Measurements from ENCODE around the gene TM4SF4.

The TM4SF4 gene

GRCh38 chr3:149487598-149488197, 13.2 kb downstream of the TM4SF4 start:
- Mint-ChIP-seq H3K36me3 (ENCODE audit: low read depth) (no peaks in the 10 kb centered on the region), H3K27me3 (ENCODE audit: low read depth) (peaks cover 36% of the 10 kb centered on the region), H3K4me3 (no peak overlapping the region), H3K4me1 (ENCODE audit: low read depth) (no peaks in the 10 kb centered on the region), H3K27ac (no peak overlapping the region), H3K9me3 (no peaks in the 10 kb centered on the region)

GRCh38 chr3:149489060-149489690, 14.7 kb downstream of the TM4SF4 start:
- Mint-ChIP-seq H3K4me3 (no peak overlapping the region), H3K4me1 (ENCODE audit: low read depth) (no peaks in the 10 kb centered on the region), H3K27me3 (ENCODE audit: low read depth) (peaks cover 40% of the 10 kb centered on the region), H3K36me3 (ENCODE audit: low read depth) (no peaks in the 10 kb centered on the region), H3K27ac (no peak overlapping the region), H3K9me3 (no peaks in the 10 kb centered on the region)

- Mint-ChIP-seq H3K4me1 (ENCODE audit: low read depth) (no peaks in the 10 kb centered on the region), H3K4me3 (no peak overlapping the region), H3K27ac (no peak overlapping the region), H3K9me3 (no peaks in the 10 kb centered on the region), H3K27me3 (ENCODE audit: low read depth) (peaks cover 44% of the 10 kb centered on the region), H3K36me3 (ENCODE audit: low read depth) (no peaks in the 10 kb centered on the region)
These were observed 15.9 kb downstream of the TM4SF4 start for GRCh38 chr3:149490260-149490971.

GRCh38 chr3:149493315-149494021, 19.0 kb downstream of the TM4SF4 start:
- Mint-ChIP-seq H3K4me3 (no peak overlapping the region), H3K27ac (no peak overlapping the region), H3K36me3 (ENCODE audit: low read depth) (no peaks in the 10 kb centered on the region), H3K27me3 (ENCODE audit: low read depth) (peaks cover 35% of the 10 kb centered on the region), H3K9me3 (no peaks in the 10 kb centered on the region), H3K4me1 (ENCODE audit: low read depth) (no peaks in the 10 kb centered on the region)

GRCh38 chr3:149494022-149494758, 19.7 kb downstream of the TM4SF4 start:
- no peaks in the 10 kb centered on the region for H3K9me3 Mint-ChIP-seq
- no peak overlapping the region for H3K27ac Mint-ChIP-seq
- no peak overlapping the region for H3K4me3 Mint-ChIP-seq
- H3K27me3 Mint-ChIP-seq (ENCODE audit: low read depth), result peaks cover 34% of the 10 kb centered on the region
- no peaks in the 10 kb centered on the region for H3K36me3 Mint-ChIP-seq (ENCODE audit: low read depth)
- H3K4me1 Mint-ChIP-seq (ENCODE audit: low read depth), result no peaks in the 10 kb centered on the region

GRCh38 chr3:149494759-149495580, 20.5 kb downstream of the TM4SF4 start:
- Mint-ChIP-seq H3K4me3 (no peak overlapping the region), H3K27me3 (ENCODE audit: low read depth) (peaks cover 27% of the 10 kb centered on the region), H3K9me3 (no peaks in the 10 kb centered on the region), H3K27ac (no peak overlapping the region), H3K4me1 (ENCODE audit: low read depth) (no peaks in the 10 kb centered on the region), H3K36me3 (ENCODE audit: low read depth) (no peaks in the 10 kb centered on the region)

- no peaks in the 10 kb centered on the region for H3K9me3 Mint-ChIP-seq
- peaks cover 21% of the 10 kb centered on the region for H3K27me3 Mint-ChIP-seq (ENCODE audit: low read depth)
- no peaks in the 10 kb centered on the region for H3K4me1 Mint-ChIP-seq (ENCODE audit: low read depth)
- H3K36me3 Mint-ChIP-seq (ENCODE audit: low read depth), result no peaks in the 10 kb centered on the region
- H3K4me3 Mint-ChIP-seq, result no peak overlapping the region
- no peak overlapping the region for H3K27ac Mint-ChIP-seq
These were observed 21.2 kb downstream of the TM4SF4 start for GRCh38 chr3:149495581-149496125.

GRCh38 chr3:149496891-149497290, 22.4 kb downstream of the TM4SF4 start:
- Mint-ChIP-seq H3K27me3 (ENCODE audit: low read depth) (peaks cover 21% of the 10 kb centered on the region), H3K36me3 (ENCODE audit: low read depth) (no peaks in the 10 kb centered on the region), H3K4me1 (ENCODE audit: low read depth) (no peaks in the 10 kb centered on the region), H3K9me3 (no peaks in the 10 kb centered on the region), H3K4me3 (no peak overlapping the region), H3K27ac (no peak overlapping the region)

- Mint-ChIP-seq H3K27me3 (ENCODE audit: low read depth) (peaks cover 18% of the 10 kb centered on the region), H3K4me1 (ENCODE audit: low read depth) (no peaks in the 10 kb centered on the region), H3K9me3 (no peaks in the 10 kb centered on the region), H3K36me3 (ENCODE audit: low read depth) (no peaks in the 10 kb centered on the region), H3K27ac (no peak overlapping the region), H3K4me3 (no peak overlapping the region)
These were observed 23.6 kb downstream of the TM4SF4 start for GRCh38 chr3:149497966-149498670.

- Mint-ChIP-seq H3K36me3 (ENCODE audit: low read depth) (no peaks in the 10 kb centered on the region), H3K27ac (no peak overlapping the region), H3K9me3 (no peaks in the 10 kb centered on the region)
These were observed 27.0 kb downstream of the TM4SF4 start for GRCh38 chr3:149501524-149501923.

GRCh38 chr3:149502438-149502837, 27.9 kb downstream of the TM4SF4 start:
- H3K9me3 Mint-ChIP-seq, result no peaks in the 10 kb centered on the region
- no peaks in the 10 kb centered on the region for H3K4me1 Mint-ChIP-seq (ENCODE audit: low read depth)
- no peak overlapping the region for H3K4me3 Mint-ChIP-seq
- H3K27ac Mint-ChIP-seq, result no peak overlapping the region
- no peaks in the 10 kb centered on the region for H3K36me3 Mint-ChIP-seq (ENCODE audit: low read depth)
- peaks cover 11% of the 10 kb centered on the region for H3K27me3 Mint-ChIP-seq (ENCODE audit: low read depth)

More at GRCh38 chr3:149501524-149501923, 27.0 kb downstream of the TM4SF4 start:
- Mint-ChIP-seq H3K27me3 (ENCODE audit: low read depth) (peaks cover 11% of the 10 kb centered on the region), H3K4me3 (no peak overlapping the region), H3K4me1 (ENCODE audit: low read depth) (no peaks in the 10 kb centered on the region)

- peaks cover 9% of the 10 kb centered on the region for H3K27me3 Mint-ChIP-seq (ENCODE audit: low read depth)
- H3K27ac Mint-ChIP-seq, result no peak overlapping the region
- no peaks in the 10 kb centered on the region for H3K36me3 Mint-ChIP-seq (ENCODE audit: low read depth)
- no peak overlapping the region for H3K4me3 Mint-ChIP-seq
- H3K9me3 Mint-ChIP-seq, result no peaks in the 10 kb centered on the region
- H3K4me1 Mint-ChIP-seq (ENCODE audit: low read depth), result peaks cover 5% of the 10 kb centered on the region
These were observed 32.0 kb downstream of the TM4SF4 start for GRCh38 chr3:149506540-149506939.

- Mint-ChIP-seq H3K27ac (no peak overlapping the region), H3K4me3 (no peak overlapping the region), H3K27me3 (ENCODE audit: low read depth) (peaks cover 6% of the 10 kb centered on the region), H3K9me3 (no peaks in the 10 kb centered on the region), H3K36me3 (ENCODE audit: low read depth) (no peaks in the 10 kb centered on the region), H3K4me1 (ENCODE audit: low read depth) (peaks cover 5% of the 10 kb centered on the region)
These were observed 32.5 kb downstream of the TM4SF4 start for GRCh38 chr3:149506965-149507364.

All from T-helper 1 cell treated with Interleukin-12 subunit alpha and Interleukin-12 subunit beta and Interleukin-4 antibody, amounts not matched to agents 30 μg/mL and 1 μg/mL, for 36 hours (primary cell).